ENCODE results near the gene C1QL3.

Gene C1QL3

DNA sequence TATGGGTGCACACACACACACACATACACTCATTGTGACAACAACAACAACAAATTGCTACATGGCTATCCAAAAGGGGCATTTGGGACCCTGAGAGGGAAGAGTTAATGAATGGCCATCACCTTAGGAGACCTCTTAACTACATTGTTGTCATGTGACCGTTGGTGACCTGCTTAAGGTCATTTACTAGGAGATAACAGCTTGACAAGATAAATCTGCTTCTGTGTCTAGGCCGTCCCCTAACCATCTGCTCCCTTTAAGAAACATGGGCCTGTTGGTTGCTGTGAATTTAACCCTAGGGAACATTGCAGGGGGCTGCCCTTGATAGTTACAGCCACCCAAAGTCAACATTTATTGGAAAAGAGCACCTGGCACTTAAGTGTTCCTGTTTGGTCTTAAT, 29.7 kb downstream of the C1QL3 start:
- no peak for DNase-seq

DNA sequence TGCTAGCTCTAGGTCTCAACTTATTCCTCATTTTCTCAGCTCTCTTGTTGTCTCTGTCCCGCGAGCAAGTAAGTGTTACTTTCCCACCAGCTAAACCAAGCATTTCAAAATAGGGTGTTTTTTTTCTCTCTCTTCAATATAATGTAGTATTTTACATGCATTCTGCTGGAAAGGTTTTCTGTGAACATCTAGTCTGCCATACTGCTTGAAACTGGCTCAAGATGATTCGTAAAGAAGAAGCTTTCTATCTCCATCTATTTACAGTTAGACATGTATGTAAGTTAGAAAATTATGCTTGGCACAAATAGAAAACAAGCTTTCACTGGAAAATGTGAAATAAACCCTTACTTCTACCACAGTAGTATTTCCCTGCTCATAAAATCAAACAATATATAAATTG, 31.2 kb downstream of the C1QL3 start:
- DNase-seq, result no peak

DNA sequence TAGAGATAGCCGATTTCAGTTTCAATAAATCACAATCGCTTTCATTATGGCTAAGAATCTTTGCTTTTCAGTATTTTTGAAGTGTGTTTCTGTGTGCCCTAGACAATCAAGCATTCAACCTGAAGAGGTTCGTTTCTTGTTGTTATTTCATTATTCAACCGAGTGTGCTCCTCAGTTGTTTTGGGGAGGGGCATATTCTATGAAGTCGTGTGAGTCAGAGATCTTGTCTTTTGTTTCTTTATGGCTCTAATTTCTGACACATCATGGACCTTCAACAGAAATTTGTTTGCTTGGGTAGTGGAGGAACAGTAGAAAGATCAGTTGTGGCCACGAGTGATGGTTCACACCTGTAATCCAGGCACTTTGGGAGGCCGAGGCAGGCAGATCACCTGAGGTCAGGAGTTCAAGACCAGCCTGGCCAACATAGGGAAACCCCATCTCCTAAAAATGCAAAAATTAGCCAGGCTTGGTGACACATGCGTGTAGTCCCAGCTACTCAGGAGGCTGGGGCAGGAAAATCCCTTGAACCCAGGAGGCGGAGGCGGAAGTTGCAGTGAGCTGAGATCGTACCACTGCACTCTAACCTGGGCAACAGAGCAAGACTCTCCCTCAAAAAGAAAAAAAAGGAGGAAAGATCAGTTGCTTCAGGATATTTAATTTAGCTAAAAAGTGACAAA, 38.3 kb downstream of the C1QL3 start:
- DNase-seq, result no peak

DNA sequence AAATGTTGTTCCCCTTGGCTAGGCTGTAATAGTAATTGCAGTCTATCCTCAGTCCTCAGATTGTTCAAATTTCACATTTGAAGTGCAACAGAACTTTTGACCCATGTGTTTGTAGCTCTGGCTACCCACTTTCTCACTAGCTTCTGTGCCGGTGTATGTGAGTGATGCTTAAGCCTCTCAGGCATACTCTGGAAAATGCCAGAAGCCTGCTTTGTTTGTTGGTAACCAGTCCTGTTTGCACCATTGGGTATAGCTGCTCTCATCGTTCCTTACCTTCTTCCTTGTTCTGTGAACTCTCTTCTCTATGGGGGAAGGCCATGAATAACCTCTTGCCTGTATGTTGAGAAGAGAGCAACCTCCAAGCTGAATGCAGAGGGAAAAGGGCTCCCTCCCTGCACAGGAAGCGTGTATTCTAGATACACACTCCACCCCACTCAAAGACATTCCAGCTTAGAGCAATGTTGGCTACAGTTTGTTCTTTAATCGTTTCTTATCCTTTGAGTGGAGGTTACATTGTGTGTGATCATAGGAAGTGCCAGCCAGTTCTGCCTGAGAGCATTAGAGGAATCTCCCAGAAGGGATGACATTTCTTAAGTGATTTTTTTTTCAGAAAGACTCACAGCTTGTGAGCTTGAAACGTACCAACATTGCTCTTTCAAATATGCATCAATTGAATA, 40.5 kb downstream of the C1QL3 start:
- no peak for DNase-seq

DNA sequence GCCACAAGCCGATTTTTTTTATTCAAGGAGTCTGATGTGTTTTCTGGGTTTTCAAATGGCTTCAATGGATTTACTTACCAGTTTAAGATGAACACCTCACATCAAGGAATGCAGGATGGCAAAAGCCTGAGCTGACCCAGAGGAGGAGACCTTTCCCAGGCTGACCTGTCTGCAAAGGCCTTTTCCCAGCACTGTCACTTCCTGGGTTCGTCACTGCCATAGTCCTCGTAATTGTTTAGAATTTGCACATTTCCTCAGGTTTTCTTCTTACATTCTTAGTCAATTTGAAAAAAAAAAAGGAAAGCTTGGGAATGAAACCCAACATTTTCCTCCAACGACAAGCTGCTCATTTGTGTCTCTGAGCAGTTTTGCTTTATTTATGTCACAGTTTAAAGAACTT, 42.9 kb downstream of the C1QL3 start:
- no peak for DNase-seq

DNA sequence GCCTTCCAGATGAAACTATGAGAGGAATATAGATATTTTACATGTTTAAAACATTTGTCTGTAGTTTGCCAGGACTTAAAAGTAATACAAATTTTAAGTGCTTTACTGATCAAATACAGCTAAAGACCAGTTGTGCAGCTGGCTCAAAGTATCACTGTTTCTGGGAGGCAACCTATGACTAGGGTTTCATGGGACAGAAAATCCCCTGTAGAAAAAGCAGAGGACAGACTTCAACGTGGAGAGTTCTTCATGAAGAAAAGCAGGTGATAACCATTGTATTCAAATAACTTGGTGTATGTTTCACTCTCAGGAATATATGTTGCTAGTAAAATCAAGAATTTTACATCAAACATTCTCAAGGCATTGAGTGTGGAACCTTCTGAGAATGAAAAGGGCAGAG, 43.9 kb downstream of the C1QL3 start:
- no peak for DNase-seq

DNA sequence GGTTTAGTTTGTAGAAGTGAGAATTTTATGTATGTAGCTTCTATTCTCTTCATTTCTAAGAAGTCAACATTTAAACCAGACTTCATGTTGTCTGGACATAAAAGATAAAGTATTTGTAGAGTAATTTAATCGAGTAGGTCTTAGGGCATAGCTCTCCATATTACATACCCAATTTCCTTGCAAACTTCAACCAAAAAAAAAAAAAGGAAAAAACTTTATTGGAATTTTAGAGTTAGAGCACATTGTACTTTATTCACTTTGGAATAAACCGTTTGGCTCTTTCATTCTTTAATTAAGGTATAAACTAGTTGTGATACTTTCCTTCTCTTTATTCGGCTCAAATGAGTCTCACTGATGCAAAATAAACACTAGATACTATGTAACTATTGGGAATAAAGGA, 48.9 kb downstream of the C1QL3 start:
- DNase-seq, result no peak

DNA sequence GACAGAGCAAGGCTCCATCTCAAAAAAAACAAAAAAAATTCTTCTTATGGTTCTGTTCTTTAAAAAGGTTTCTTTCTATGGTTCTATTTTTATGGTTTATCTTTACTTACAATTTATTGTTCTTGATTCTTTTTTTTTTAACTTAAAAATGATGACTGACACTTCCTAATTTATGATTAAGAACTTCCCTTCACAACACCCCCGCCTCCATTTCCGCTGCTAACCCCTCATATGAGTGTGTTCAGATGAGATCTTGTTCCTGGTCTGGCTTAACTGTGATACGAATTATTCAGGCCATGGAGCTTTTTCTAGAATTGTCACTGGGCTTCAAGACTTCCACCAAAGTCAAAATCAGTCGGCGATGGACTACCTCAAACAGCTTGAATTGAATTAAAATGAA, 50.9 kb downstream of the C1QL3 start:
- no peak for DNase-seq

DNA sequence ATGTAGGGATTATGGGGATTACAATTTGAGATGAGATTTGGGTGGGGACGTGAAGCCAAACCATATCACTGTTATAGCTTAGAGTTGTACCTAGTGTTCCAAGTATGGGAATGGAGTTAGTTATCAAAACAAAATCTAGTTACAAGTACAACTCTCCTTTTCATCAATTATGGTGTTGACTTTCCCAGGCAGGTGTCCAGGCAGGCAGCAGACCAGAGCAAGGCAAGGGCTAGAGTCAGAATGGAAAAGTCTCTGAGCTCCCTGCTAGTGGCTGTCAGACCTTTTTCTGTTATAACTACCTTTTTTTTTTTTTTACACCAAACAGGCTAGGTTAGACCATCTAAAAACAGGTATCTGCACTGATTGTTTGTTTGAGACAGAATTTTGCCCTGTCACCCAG, 55.7 kb downstream of the C1QL3 start:
- DNase-seq, result no peak
